Esophagus muscularis mucosa (tissue), 3 donors: ENCODE data around the gene ARHGEF37.
"Not testable (repeated sequence)": the region's sequence is repeated elsewhere in the genome, so short reads cannot be mapped to it uniquely, and the experiment has no call there.

Experiments
- CTCF ChIP-seq, 3 experiments: fragments of 200-600 bp in 2 of 3; fragments of 450-650 bp in 1 of 3; sonication (generic) in 2 of 3; IDR thresholded peaks; one replicate each; pipeline ENCODE4 v1.5.1; 2017 to 2019; ENCODE audit warnings: antibody characterized with exemption in 3 of 3, mild to moderate bottlenecking in 2 of 3, moderate library complexity in 1 of 3
- POLR2A ChIP-seq: fragments of 450-650 bp; IDR thresholded peaks from one replicate; pipeline ENCODE4 v1.6.1; 2017; ENCODE audit warnings: antibody characterized with exemption, moderate library complexity, mild to moderate bottlenecking, low read depth

GRCh38 chr5:149649730-149650129 is 68.4 kb downstream of the ARHGEF37 start:
- not testable (repeated sequence) for TF ChIP-seq CTCF (IDR thresholded peaks at IDR 0.05); POLR2A
